DMS79 (cell line): ENCODE data around the gene SNX32.
A peak's percentile ranks its signal among the peaks of the same experiment; 100 is the strongest.

Experiments used
- DNase-seq: peaks from one replicate; lab custom pipeline; 2025; lab: John Stamatoyannopoulos, UW

SNX32 gene

DNA sequence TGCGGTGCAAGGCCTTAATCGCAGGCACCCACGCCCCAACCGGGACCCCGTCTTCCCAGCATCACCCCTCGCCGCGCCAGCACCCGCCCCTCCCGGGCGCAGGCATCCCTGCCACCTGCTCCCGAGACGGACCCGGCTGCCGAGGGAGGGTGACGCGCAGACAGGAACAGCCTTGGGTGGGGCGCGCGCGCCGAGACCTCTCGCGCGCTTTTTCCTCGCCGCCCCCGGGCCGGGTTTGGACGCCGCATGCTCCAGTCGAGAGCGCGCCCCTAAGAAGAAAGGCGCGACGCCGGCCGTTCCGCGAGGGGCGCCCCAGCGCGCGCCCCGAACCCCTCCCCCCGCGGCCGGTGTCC, 23.7 kb downstream of the SNX32 start:
- no peak for DNase-seq

DNA sequence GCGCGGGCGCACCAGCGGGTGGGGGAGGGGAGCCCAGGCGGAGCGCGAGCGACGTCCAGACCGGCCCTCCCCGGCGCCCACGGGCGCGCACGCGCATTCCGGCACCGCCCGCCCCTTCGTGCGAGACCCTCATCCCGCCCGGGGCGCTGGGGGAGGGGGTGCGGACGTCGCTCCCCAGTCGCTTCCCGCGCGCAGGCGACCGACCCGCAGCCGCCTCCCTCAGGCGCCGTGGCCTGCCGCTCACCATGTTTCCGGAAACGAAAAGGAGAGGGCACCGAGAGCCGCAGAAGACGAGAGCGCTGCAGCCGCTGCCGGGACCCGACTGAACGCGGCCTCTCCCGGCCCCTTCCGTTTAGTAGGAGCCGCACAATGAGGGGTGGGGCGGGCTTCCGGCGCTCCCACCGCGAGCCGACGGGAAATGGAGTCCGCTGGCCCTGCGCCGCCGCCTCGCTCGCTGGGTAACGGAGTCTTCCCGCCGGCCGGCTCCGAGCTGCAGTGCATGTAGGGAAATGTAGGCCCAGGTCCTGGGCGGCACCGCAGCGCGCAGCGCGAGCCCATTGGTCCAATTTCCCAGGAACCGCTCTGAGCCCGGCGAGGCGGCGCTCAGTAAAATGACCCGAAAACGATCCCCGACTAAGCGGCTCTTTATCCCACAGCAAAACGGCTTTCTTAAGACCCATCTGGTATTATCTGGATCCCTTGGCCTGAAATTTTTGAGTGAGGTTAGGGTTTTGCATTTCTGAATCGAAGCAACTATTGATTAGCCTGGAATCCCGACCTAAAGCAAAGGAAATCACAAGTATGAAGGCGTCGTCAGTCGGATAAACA, 24.3 kb downstream of the SNX32 start, which contains the start of gene CFL1:
Gene CFL1 (minus strand): TSS at position 328 of the 828 bp plus-strand sequence. CDS start 81 bp downstream, at position 247.
- DNase-seq: peak; percentile 89

DNA sequence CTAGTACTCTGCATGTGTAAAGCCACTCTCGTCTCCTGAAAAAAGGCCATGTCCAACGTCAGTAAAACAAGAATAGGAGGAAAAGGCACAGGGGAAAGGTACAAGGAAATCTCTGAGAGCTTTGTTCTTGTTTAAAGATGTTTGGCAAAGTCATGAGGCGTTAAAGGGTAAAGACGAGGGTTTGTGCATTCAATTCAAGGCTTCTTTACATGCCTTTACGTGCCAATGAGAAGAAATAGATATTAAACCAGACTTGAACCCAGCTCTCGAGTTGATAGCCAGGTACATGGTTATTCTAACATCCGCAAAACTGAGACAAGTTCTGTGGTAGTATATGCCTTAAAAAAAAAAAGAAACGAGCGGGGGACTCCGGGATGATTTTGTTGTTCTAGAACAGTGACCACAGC, 24.9 kb downstream of the SNX32 start:
- peak; percentile 57 for DNase-seq

DNA sequence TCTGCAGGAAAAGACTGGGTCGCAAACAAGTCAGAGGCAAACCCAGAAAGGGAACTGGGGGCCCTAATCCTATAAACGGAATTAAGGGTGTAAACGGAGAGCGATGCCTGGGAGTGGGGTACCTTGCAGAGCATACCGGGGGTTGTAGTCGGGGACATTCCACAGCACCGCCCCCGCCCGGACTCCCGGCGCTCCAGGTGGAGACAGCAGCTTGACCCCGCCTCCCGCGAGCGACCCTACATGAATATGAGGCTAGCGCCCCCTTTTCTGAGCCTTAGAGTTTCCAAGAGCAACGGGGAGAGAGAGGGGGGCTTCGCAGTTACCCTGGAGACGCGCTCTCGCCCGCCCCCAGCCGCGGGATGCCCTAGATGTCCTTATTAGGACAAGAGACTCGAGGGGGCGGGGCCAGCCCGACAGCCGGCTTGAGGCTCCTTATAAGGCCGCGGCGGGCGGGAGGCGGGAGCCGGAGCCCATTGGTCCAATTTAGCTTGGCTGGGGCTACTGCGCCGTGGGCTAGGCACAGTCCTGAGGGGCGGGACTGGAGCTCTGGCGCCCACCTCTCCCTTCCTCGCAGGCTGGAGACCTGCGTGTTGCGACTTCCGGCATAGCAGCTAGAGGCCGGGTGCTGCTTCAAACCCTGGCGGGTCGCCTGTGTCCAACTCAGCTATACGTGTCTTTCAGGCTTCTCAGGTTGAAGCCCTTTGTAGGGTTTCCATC, 25.5 kb downstream of the SNX32 start:
- peak; percentile 99 for DNase-seq

DNA sequence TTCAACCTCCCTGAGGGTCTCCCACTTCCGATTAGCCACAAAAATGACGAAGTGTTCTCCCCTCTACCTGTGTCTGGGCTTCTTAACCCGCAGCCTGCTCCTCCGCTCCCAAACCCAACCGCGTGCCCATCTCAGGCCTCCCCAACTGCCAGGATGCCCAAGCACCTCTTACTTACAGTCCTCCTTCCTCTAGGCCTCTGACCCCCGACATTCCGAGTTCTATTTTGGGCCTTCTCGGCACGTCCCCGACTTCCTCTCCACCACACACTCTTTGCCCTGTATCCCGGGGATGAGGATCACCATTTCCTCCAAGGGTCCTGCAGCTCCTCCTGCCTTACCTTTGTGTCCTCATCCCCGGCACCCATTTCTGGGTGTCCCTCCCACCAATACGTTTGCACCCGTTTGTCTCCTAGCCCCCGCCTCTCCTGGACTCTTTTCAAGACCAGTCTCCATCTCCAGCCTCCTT, 26.1 kb downstream of the SNX32 start:
- DNase-seq: no peak

DNA sequence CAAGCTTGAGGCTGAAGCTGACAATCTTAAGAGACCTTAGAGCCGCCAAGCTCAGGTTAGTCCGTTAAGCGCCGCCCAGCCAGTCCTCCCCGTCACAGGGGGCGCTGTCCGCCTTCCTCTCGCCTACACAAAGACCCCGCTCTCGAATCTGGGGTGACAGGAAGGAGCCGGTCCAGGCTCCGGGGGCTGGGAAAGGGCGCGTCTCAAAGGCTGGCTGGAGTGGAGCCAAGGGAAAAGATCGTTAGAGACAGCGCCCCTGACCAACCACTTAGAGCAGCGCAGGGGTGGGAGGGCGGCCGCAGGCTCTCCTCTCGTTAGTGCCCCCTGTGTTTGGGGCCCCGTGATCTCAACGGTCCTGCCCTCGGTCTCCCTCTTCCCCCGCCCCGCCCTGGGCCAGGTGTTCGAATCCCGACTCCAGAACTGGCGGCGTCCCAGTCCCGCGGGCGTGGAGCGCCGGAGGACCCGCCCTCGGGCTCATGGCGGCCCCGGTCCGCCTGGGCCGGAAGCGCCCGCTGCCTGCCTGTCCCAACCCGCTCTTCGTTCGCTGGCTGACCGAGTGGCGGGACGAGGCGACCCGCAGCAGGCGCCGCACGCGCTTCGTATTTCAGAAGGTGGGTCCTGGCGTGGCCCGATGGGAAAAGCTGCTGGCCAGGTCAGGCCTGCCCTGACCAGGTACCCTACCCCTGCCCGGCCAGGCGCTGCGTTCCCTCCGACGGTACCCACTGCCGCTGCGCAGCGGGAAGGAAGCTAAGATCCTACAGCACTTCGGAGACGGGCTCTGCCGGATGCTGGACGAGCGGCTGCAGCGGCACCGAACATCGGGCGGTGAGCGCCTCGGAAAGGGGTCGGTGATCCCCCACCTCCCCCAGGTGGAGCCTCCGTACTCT, 26.8 kb downstream of the SNX32 start, which contains the start of gene MUS81:
Gene MUS81 (plus strand): TSS at position 156 of the 887 bp plus-strand sequence. CDS start 321 bp downstream, at position 477.
- DNase-seq: peak; percentile 96

DNA sequence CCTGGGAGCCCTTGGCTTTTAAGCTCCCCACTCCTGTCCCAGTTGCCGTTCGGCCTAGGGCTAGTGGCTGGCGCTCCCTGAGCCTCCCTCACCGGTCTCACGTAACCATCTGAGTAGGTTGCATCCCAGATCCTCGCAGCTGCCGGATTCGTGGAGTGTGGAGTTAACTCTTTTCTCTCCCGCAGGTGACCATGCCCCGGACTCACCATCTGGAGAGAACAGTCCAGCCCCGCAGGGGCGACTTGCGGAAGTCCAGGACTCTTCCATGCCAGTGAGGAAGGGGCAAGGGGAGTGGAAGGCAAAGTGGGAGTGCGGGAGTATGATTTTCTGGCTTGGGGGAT, 27.4 kb downstream of the SNX32 start:
- no peak for DNase-seq

DNA sequence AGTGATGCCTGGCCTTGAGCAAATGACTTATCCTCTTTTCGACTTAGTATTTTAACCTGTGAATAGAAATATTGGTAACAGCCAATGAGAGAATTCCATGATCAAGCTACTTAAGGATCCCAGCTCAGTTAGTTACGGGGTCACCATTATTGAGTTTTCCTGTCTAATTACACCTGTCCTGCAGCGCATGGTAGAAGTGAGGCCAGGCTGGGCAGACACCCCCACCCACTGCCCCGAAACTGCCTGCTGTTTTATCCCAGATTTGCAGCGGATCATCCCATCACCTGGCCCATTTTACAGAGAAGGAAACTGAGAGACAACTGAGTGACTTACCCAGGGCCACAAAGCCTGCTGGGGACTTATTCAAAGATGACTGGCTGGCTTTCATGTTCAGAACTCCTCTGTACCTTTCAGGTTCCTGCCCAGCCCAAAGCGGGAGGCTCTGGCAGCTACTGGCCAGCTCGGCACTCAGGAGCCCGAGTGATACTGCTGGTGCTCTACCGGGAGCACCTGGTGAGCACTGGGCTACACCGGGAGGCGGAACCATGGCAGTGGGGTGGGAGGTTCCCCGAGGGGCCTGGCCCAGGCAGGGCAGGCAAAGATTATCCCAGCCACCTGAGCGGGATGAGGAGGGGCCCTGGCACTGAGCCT, 27.9 kb downstream of the SNX32 start:
- DNase-seq: no peak

DNA sequence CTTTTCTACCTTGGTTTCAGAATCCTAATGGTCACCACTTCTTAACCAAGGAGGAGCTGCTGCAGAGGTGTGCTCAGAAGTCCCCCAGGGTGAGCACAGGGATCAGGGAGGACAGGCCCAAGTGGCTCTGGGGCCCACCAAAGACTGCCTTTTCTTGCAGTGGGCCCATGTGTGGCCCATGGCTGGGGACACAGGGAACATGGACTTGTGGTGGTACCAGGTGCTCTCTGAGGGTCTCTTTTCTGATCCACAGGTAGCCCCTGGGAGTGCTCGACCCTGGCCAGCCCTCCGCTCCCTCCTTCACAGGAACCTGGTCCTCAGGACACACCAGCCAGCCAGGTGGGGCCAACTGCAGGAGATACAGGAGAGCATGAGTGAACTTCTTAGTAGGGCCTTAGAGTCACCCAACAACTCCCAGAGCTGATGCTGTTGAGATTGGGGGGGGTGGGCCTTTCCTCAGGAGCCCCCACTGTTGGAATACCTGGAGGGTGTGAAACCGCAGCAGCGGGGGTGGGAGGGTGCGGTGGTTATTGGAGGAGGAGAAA, 28.5 kb downstream of the SNX32 start:
- no peak for DNase-seq

DNA sequence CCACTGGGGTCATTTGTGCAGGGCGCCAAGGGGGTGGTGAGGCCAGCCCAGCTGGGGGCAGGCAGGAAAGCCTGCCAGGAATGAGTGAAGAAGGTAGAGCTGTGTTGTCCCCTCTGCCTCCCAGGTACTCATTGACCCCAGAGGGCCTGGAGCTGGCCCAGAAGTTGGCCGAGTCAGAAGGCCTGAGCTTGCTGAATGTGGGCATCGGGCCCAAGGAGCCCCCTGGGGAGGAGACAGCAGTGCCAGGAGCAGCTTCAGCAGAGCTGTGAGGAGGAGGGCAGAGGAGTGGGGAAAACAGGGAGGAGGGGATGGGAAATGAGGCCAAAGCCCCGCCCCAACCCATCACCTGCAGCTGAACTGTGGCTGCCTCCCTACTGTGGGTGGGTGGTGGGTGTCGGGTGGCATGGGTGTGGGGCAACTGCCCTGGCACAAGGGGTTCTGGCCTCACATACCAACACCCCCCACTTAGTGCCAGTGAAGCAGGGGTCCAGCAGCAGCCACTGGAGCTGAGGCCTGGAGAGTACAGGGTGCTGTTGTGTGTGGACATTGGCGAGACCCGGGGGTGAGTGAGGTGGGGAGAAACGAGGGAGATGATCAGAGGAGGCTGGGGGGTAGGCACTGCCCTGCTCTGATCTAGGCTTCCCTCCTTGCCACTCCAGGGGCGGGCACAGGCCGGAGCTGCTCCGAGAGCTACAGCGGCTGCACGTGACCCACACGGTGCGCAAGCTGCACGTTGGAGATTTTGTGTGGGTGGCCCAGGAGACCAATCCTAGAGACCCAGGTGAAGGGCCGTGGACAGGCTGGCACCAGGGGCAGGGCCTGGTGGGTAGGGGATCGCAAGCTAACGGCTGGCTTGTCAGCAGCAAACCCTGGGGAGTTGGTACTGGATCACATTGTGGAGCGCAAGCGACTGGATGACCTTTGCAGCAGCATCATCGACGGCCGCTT, 29.5 kb downstream of the SNX32 start:
- no peak for DNase-seq

DNA sequence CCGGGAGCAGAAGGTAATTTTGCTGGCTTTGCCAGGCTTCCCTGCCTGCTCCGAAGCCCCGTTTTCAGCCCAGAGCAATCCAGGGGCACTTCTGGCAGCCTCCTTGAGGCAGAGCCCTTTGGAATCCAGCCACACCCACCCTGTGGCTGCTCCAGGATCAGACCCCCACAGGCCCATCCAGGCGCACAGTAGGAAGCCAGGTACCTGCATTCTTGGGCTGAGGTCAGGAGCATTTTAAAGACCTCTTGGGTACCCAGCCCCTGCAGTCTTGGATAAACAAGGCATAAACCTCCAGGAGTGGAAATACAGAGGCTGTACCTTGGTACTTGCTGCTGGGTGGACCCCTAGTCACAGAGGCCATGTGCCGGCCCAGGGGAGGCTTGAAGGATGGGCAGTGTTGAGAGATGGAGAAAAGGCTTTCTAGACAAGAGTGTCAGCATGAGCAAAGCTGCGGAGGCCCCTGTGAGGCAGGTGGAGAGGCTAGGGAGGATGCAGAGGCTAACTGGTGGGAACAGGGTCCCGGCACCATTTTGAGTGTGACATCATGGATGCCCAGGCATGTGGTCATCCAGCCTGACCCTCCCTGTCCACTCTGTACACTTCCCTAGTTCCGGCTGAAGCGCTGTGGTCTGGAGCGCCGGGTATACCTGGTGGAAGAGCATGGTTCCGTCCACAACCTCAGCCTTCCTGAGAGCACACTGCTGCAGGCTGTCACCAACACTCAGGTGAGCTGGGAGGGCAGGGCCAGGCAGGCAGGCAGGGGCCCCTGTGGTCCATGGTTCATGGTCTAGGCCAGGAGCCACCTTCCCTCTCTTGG, 30.3 kb downstream of the SNX32 start:
- DNase-seq: no peak

DNA sequence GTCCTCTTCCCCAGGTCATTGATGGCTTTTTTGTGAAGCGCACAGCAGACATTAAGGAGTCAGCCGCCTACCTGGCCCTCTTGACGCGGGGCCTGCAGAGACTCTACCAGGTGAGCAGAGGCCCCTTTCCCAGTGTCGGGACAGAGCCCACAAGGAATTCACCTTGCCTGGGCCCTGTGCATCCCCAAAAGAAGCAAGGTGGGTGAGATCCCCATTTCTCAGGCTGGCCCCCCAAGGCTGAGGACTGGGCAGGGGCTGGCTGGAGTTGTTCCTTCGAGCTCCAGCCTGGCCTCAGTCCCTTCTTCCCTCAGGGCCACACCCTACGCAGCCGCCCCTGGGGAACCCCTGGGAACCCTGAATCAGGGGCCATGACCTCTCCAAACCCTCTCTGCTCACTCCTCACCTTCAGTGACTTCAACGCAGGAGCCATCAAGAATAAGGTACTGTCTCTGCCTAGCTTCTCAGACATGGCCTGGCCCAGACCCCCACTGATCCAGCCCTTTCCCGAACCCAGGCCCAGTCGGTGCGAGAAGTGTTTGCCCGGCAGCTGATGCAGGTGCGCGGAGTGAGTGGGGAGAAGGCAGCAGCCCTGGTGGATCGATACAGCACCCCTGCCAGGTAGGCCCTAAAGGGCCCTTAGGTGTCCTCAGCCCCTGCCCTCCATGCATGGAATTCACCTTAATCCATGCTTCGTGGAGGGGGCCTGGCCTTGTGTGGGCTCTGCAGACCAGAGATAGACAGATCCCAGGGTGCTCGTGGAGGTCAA, 31.1 kb downstream of the SNX32 start:
- no peak for DNase-seq

DNA sequence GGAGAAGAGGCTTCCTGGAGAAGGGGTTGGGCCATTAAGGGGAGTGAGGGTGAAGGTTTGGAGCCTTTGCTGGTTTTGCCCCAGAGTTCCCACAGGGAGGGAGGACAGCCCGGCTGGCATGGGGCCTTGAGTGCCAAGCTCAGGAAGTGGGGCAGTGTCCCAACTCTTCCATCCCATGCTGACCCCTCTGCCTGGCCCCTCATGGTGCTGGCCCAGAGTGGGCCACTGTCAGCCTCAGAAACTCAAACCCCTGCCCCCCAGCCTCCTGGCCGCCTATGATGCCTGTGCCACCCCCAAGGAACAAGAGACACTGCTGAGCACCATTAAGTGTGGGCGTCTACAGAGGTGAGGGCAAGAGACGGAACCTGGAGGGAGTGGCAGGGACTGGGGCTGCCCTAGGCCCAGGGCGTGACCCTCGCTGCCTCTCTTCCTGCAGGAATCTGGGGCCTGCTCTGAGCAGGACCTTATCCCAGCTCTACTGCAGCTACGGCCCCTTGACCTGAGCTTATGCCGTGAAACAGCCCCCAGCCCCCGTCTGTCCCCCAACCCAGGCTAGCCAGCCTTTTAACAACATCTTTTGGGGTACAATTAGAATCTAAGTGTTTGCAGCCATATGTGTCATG, 31.9 kb downstream of the SNX32 start:
- DNase-seq: no peak

DNA sequence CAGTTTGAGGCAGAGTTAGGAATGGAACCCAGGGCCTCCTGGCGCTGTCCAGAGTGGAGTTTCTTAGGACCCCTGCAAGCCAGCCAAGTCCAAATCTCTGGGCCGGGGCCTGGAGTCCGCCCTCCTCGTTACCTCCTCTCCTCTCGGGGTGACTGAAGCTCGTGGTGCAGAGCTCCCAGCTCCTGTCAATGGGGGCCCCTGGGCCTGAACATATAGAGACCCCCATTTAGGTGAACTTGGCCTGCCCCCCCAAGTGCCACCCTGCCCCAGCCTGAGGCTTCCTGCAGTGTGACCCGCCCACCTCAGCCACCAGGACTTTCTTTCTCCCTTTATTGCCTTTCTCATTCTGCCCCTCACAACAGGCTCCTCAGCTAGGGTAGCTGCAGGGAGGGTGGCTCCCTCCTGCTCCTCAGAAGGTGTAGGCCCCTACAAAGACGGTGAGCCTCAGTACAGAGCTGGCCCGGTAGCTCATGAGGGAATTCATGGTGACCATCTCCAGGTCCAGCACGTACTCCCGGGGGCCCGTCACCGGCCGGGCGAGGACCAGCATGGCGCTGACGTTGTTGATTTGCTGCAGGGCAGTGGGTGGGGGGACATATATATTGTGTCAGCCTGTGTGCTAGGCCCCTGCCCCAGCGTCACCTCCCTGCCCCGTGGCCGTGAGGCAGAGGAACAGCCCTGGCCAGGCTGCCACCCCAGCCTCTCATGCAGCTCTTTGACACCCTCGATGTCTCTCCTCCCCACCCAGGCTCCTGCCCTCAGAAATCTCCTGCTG, 32.9 kb downstream of the SNX32 start:
- DNase-seq: no peak

DNA sequence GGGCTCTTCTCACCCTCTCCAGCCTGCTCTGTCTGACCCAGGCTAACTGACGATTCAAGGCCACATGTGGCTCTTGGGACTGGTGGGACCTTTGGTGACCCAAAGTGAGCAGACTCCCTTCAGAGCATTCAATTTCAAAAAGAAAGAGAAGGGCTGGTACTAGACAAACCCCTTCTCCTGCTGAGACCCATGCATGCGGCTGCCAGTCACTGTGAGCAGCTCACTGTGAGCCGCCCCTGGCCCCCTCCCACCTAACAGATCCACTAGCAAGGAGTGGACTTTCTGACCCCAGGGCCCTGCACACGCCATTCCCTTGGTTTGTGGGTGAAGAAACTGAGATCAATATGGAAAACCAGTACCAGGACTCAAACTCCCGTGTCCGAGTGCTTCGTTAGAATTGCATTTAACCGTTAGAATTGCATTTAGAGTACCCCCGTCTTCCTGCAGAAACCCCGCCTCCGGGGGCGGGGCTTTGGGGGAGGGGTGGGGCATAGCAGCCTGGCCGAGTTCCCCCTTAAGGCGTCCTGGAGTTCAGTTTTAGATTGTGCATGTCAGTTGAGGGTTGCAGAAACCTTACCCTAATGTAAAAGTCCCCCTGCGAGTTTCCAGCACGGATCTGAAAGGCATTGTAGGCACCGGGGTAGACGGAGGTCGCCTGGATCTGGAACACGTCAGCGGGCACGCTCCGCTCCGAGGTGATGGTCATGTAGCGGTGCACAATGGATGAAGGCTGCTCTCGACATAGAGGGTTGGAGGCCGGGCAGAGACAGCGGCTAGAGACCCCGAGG, 33.7 kb downstream of the SNX32 start:
- no peak for DNase-seq

DNA sequence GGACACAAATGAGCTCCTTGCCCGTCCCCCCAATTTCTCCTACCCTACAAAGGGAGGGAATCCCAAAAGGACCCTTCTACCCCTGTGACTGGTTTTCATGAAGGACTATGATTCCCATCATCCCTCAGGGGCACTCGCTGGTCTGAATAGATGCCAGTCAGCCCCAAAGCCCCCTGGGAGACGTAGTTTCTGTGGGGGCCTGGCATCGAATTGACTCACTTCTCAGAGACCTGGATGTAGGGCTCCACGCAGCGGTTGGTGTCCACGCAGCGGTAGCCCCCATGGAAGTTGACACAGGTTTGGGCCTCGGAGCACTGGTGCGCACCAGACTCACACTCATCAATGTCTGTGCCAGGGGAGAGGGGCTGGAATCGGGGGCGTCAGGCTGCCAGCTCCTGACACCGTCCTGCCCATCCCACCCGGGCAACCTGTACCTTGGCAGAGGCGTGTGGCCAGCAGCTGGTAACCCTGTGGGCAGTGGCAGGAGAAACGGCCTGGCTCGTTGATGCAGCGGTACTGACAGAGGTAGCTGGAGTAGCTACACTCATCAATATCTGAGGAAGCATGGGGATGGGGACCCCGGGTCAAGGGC, 34.4 kb downstream of the SNX32 start:
- DNase-seq: no peak
